NCI-H146 treated with DMSO at 0.1 percent for 48 hours (cell line): ENCODE data around the gene CTPS1.

Source experiments
- DNase-seq: peaks from one replicate; lab custom pipeline; 2025; ENCODE audit not compliant: unreplicated experiment; lab: John Stamatoyannopoulos, UW

The CTPS1 gene

DNA sequence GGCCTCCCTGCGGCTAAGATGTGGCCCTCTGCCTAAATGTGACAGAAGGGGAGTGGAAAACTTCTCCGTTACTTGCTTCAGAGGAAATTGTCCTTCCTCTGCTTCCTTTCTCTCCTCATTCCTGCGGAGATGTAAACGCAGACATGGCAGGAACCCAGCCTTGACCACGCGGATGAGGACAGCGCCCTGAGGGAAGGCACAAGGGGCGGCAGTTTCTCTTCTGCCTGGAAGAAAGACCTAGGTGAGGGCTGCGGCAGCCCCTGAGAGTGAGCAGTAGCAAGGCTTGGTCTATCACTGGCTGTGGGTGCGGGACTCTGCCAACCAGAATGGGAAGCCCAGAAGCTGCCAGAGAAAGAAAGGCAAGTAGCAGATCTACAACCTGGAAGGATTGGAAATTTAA, 14.0 kb upstream of the CTPS1 start:
- DNase-seq, result no peak

DNA sequence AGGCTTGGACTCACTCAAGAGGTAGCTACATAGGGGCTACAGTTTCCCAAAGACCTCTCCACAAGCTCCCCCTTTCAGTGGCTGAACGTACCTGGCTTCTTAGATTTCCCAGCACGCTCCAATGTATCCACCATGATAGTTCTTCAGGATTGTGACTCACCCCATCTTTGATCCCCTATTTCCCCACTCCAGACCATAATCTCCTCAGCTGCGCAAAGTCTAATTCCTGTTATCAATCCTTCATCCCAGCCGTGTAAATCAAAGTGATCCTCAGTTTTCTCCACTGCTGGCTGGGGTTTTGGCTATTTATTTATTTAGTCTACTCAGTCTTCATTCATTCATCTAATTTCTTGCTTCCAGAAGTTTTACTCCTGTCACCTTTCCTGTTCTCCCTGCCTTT, 13.1 kb upstream of the CTPS1 start:
- DNase-seq, result no peak

DNA sequence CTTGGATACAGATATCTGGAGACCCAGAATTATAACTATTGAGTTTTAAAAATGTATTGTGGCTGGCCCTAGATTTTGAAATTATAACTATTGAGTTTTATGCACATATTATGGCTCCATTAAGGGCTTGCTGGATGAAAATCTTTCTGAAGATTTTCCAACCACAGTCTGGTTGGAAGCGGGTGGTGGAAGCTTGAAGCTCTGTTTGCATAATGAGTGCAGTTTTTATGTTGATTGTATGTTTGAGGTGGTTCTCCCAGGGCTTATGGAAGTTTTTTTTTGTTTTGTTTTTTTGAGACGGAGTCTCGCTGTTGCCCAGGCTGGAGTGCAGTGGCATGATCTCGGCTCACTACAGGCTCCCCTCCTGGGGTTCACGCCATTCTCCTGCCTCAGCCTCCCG, 10.1 kb upstream of the CTPS1 start:
- DNase-seq, result no peak

DNA sequence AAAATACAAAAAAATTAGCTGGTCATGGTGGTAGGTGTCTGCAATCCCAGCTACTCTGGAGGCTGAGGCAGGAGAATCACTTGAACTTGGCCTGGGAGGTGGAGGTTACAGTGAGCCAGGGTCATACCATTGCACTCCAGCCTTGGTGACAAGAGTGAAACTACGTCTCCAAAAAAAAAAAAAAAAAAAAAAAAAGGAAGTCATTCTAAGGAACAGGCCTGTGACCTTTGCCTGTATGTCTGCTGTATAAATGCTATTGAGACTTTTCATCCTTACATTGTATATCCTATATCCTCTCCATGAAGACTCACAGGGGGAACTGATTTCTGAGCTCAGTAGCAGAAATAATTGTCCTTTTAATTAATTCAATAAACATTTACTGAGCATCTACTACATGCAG, 7.5 kb upstream of the CTPS1 start:
- DNase-seq, result no peak

DNA sequence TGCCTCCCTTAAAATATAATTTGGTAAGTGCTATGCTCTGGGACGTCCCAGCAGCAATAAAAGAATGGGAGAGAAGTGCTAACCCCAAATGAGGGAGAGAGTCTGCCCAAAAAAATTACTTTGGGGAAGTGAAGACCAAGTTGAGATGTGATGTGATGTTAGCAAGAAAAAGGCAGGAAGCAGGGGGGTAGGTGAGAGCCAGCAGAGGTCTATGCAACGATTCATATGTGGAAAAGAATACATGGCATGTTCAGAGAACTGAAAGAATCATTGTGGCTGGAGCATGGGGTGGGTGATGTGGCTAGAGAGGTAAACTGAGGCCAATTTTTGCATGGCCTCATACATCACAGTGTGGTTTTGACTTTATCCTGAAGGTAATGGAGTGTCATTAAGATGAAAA, 5.6 kb upstream of the CTPS1 start:
- DNase-seq, result no peak

DNA sequence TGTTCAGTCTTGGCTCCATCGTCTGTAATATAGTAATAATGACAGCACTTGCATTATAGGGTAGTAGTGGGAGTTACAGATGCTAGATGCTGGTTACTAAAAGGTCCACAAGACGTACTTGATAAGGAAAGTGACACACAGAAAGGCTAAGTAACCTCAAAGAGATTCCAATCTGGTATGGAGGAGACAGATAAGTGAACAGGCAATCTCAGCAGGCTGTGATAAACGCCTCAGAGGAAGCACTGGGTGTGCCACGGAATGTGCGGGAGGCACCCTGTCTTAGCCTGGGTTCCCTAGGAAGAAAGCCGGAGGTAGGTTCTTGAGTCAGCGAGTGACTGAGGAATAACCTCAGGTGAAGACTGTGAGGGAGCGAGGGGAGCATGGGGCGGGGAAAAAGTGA, 4.6 kb upstream of the CTPS1 start:
- DNase-seq, result no peak

DNA sequence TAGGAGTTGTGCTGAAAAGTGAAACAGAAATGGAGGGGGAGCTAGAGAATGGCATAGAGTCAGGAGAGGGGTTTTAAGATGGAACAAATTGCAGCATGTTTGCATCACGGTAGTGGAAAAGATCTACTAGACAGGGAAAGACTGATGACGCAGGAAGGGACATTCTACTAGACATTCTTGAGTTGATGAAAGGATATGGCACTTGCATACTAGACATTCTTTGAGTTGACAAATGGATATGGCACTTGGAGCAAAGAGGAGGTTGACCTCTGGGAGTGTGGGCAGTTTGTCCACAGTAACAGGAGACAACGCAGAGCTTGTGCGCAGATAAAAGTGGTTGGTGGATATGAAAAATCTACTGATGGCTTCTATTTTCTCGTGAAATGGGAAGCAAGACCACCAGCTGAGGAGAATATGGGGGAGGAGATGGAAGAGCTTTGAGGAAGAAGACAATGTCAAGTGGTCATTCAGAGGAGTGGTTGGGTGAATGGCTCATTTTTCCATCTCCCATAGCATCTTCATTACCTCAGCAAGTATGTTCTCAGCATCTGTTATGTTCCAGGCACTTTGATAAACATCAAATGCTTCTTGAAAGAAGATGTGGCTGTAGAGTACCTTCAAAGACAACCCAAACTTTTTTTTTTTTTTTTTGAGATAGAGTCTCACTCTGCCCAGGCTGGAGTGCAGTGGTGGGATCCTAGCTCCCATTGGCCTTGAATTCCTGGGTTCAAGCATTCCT, 2.4 kb upstream of the CTPS1 start:
- DNase-seq, result no peak

DNA sequence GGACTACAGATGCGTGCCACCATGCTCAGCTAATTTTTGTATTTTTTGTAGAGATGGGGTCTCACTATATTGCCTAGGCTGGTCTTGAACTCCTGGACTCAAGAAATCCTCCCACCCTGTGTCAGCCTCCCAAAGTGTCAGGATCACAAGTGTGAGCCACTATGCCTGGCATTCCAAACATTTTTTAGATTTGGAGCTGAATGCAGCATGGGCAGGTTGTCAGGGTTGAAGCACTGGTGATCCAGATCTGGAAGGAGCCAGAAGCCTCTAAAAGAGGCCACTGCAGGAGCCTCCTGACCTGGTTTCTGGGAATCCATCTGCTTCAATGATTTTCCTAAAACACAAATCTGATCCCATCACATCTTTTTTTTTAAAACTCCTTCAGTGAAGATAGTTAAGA, 1.8 kb upstream of the CTPS1 start:
- DNase-seq, result no peak

DNA sequence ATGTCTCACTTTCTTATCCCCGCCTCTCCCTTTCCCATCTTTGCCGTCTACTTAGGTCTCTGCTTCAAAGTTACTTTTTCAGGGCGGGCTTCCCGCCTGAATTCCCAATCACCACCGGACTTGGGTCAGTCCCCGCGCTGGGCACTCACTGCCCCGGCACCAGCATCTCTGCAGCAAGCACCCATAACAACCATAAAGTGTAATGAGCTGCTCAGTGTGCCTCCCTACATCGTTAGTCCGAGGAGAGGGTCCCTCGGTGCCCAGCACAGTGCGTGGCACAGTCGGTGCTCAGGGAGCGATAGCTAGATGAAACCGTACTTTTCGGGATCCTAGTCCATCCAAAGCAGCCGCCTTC, 633 bp upstream of the CTPS1 start:
- DNase-seq, result no peak

DNA sequence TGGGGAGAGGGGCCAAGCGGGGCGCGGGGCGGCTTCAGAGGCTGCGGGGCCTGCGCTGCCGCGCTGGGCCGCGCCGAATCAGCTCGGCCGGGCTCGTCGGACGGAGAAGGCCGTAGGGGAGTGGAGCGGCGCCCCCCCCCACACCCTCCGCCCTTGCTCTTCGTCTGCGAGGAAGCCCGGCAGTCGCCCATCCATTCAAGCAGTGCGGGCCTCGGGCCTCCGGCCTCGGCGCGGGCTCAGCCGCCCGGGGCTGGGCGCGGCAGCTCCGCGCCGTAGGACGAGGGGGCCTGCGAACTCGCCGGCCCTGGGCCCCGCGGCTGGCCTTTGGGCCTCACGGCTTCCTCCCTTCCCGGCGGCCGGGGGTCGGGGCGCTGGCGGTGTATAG, 564 bp downstream of the CTPS1 start:
- DNase-seq, result no peak

DNA sequence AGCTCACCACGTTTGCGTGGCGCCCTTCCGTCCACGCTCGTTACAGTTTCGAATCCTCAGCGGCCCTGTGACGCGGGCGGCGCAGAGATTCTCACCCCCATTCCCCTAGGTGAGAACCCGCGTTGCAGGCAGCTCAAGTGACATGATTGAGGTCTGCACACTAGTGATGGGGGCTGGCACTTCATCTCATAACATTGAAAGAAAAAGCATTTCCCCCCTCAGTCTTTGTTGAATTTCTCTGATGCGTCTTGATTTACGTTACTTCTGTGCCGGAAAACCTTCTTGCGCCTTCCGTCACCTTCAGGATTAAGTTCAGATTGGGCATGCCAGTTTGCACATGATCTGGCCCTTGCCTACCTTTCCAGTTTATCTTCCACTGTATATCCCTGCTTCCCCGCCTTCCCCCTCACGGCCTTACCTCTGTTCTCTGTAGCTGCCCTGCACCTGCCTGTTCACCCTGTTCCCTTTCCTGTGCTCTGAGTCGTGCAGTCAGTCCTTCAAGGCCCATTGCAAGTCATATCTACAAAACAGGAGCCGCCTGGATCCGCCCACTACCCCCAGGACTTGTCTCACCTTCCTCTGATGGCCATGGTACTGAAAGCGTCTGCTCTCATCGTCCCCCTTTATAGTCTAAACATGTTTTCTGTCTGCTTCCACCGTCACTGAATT, 1.1 kb downstream of the CTPS1 start:
- DNase-seq, result no peak

DNA sequence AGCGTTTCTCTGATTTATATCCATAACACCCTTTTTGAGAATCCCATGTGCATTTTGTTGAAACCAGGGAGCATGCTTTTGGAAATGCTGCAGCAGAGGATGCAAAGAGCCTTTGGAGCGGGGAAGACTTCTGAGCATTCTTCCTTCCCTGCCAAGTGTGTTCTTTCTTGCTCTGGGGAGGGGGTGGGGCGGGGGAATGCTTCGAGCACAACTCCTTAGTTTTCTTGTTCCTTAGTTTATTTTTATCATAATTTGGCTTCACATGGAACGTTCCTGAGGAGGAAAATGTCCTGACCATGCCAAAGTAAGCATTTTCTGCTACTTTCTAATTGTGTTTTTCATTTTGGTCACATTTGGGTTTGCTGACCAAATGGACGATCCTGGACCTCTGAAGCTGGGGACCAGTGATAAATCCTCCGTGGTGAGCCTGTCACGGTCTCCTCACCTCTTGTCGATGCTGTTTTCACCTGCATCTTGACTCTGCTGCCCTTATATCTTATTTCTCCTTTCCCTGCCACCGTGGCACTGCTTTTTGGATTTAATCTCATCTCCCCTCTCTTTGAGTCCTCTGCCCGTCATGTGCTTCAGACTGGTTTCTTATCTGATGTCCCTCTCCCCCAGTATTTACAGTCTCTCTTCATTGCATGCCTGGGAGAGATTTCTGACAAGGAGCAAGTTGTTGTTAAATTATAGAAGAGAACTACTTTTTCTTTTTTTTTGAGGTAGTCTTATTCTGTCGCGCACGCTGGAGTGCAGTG, 2.4 kb downstream of the CTPS1 start:
- no peak for DNase-seq

DNA sequence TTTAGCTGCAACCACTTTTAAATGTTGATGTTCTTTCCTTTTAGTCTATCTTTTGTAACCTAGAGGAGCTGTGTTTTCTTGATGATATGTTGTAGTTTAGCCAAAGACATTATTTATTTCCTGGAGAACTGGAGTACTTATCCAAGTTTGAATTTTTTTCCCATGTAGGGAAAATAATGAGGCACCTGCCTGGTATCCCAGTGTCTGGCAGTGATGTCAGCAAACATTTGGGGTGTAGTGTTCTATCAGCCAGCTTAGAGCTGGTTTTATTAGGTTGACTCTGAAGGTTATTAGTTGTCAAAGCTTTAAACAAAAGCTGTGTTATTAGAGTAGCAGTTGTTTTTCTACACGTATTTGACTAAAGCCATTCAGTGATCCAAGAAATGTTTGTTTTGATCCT, 3.2 kb downstream of the CTPS1 start:
- DNase-seq, result no peak

DNA sequence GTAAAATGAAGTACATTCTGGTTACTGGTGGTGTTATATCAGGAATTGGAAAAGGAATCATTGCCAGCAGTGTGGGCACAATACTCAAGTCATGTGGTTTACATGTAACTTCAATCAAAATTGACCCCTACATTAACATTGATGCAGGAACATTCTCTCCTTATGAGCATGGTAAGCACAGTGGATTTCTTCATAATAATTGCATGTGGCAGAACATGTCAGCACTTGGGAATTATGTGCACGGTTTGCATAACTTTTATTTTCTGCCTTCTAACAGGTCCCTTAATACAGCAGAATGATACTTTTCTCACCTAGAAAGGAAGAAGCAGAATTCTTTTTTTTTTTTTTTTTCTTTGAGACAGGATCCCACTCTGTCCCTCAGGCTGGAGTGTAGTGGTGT, 3.8 kb downstream of the CTPS1 start:
- no peak for DNase-seq

DNA sequence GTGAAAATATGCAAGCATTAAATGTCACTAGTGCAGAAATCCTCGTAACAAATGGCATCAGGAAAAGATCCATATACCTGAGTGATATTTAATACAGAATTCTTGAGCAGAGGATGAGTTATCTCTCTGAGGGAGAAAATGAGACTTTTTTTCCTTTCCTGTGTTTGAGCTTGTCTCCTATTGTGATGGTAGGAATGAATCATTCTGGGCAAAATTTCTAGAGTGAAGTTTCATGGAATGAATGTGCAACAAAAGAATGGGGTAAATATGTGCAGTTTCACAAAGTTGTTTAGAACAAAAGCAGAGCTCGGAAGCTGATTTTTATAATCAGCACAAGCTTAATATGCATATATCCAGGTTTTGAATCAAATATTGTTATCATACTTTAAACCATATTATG, 4.6 kb downstream of the CTPS1 start:
- no peak for DNase-seq

DNA sequence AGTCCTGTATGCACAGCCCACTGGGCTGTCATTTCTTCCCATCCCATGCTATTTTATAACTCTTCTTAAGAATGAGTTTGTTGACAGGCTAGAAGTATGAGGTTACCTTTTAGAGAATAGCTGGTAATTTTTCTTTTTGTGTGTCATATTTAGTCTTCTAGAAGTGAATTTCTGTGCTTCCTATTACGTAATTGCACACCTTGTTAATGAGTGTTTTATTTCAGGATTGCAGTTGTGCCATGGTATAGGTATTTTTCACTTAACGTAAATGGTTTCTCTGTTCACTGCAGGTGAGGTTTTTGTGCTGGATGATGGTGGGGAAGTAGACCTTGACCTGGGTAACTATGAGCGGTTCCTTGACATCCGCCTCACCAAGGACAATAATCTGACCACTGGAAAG, 5.0 kb downstream of the CTPS1 start:
- DNase-seq, result no peak

DNA sequence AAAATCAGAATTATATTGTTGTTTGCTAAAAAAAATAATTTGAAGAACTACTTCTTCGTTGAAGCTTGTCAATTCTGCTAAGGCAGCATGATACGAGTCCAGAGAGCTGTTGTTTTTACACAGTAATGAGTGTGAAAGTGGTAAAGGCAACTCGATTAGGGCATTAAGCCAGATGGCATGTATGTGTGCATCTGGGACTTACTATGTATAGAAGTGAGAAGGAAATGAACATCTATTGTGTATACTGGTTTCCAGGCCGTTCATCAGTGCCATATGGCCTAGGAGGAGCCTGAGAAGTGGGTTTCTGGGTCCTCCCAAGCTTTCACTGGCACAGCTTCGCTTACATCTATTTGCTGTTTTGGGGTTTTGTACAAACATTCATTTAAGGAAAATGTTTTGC, 5.7 kb downstream of the CTPS1 start:
- no peak for DNase-seq

DNA sequence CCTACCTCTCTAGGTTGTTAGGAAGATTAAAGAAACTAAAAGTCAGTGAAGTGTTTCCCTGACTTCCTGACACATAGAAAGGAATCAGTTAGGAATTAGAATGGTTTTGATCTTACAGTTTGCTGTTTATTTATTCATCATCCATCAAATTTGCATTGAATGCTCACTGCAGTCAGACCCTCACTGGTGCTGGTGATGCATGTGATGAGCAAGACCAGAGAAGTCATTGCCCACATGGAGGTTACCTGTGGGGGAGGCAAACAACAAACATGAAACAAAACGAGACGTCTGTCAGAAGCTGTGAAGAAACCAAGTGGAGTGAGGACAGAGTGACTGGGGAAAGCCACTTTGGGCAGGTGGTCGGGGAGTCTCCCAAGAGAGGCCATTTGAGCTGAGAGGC, 6.4 kb downstream of the CTPS1 start:
- DNase-seq, result no peak

DNA sequence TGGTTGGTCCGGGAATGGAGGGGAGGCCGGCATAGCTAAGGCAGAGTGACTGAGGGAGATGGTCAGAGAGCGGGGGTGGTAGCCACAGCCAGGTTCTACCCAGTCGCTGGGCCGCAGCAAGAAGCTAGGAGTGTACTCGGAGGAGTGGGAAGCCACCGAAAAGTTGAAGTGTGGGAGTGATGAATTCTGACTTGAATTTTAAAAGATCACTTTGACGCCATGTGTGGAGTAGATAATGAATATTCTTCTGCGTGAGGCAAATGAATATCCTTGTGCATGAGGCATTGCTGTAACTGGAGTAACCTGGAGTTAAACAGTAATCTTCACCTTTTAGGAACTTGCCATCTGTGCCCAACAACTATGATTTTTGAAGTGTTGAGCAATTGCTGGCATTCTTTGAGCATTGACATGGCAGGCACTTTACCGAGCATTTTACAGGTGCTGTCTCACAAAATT, 6.9 kb downstream of the CTPS1 start:
- DNase-seq, result no peak

DNA sequence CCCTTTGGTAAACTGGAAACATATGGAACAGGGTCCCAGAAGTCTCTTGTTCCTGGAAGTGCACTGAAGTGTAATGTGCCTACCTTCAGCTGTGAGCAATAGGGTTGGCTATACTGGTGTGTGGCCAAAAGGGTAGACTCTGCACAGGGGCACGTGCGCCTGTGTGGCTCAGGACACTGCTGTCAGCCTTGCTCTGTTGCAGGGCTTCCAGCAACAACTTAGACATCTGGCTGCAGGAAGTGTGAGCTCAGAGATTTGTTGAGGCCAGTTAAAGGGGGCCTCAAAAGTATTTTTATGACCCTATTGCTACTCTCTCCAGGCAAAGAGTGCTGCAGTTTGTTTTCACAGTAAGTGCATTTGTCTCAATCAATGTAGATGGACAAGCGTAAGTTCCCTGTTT, 7.5 kb downstream of the CTPS1 start:
- no peak for DNase-seq

DNA sequence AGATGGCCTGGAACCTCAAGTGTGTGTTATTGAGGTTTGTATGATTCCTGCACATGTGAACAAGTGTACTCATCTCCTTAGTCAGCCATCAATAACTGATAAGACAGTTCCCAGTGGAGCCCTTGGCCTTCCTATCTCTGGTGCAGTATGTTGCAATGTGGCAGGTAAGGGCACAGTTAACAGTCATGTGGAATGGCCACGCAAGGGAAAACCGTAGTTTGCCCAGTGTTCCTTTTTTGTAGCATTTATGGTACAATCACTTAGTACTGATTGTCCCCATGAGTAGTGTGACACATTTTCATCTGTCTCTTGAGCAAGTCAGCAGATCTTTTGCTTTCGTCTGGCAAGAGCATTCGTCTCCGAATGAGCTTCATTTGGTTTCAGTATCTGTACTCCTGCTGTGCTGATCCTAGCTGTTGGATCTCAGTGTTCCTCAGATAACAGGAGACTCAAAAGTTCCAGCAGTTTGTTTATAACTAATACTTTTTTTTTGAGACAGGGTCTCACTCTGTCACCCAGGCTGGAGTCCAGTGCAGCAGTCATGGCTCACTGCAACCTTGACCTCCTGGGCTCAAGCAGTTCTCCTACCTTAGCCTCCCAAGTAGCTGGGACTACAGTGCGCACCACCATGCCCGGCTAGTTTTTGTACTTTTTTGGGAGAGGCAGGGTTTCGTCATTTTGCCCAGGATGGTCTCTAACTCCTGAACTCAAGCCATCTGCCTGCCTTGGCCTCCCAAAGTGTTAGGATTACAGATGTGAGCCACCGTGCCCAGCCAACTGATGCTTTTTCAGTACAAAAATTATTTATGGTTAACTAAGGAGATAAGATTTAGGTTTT, 8.2 kb downstream of the CTPS1 start:
- no peak for DNase-seq
